Measurements from ENCODE around the gene ADH1A. TPM values are rescaled to one million over a fixed set of nuclear protein-coding genes. Genes with fewer than 3 reads are reported as not detected.

ADH1A gene
- total RNA-seq, 1 experiment from 2014 or later, result not detected

- Histone ChIP-seq H4K20me1 (ENCODE audit: insufficient read depth) (no peaks in the 10 kb centered on the region), H3K4me2 (no peak overlapping the region), H3K4me3 (no peak overlapping the region), H3K9me3 (ENCODE audit: insufficient read depth, low read depth) (no peaks in the 10 kb centered on the region), H3F3A (ENCODE audit: insufficient read depth, low read depth) (no peaks in the 10 kb centered on the region), H3K4me1 (replicated peaks; ENCODE audit: insufficient read depth) (no peaks in the 10 kb centered on the region), H3K27ac (no peak overlapping the region), H3K79me2 (ENCODE audit: low read depth) (no peaks in the 10 kb centered on the region), H3K36me3 (ENCODE audit: low read depth) (no peaks in the 10 kb centered on the region), H3K9me2 (ENCODE audit: insufficient read depth) (no peaks in the 10 kb centered on the region), H2AFZ (no peak overlapping the region), H3K27me3 (ENCODE audit: insufficient read depth, low read depth) (no peaks in the 10 kb centered on the region)
- CTCF ChIA-PET, result no interaction called here
- BruUV-seq (replicated peaks), result no TSS peak
- no peak for DNase-seq
- TF ChIP-seq CTCF (conservative IDR thresholded peaks at IDR 0.05) (no peak), EZH2 (IDR thresholded peaks at IDR 0.05; ENCODE audit: low read depth) (no peak)
- intact Hi-C loops (cut with micrococcal nuclease; ENCODE audit: unreplicated experiment), result no loop called here
- POLR2A ChIA-PET (ENCODE audit: unreplicated experiment), result no interaction called here
These were observed 9.5 kb downstream of the ADH1A start for GRCh38 chr4:99281261-99281660.

GRCh38 chr4:99276417-99276816 is 14.4 kb downstream of the ADH1A start:
- intact Hi-C loops (cut with micrococcal nuclease; ENCODE audit: unreplicated experiment), result no loop called here
- no TSS peak for BruUV-seq (replicated peaks)
- no peaks in the 10 kb centered on the region for H4K20me1 ChIP-seq (ENCODE audit: insufficient read depth)
- H3K36me3 ChIP-seq (ENCODE audit: low read depth), result no peaks in the 10 kb centered on the region
- DNase-seq, result no peak
- no peaks in the 10 kb centered on the region for H3F3A ChIP-seq (ENCODE audit: insufficient read depth, low read depth)
- H3K4me2 ChIP-seq, result no peak overlapping the region
- ChIA-PET CTCF (no interaction called here), POLR2A (ENCODE audit: unreplicated experiment) (no interaction called here)
- no peaks in the 10 kb centered on the region for H3K9me3 ChIP-seq (ENCODE audit: insufficient read depth, low read depth)
- H3K4me1 ChIP-seq (replicated peaks; ENCODE audit: insufficient read depth), result no peaks in the 10 kb centered on the region
- H3K27me3 ChIP-seq (ENCODE audit: insufficient read depth, low read depth), result no peaks in the 10 kb centered on the region
- TF ChIP-seq CTCF (conservative IDR thresholded peaks at IDR 0.05), result no peak
- H3K27ac ChIP-seq, result no peak overlapping the region
- H3K4me3 ChIP-seq, result no peak overlapping the region
- H2AFZ ChIP-seq, result no peak overlapping the region
- H3K79me2 ChIP-seq (ENCODE audit: low read depth), result no peaks in the 10 kb centered on the region
- H3K9me2 ChIP-seq (ENCODE audit: insufficient read depth), result no peaks in the 10 kb centered on the region; the same call in 1 of the 2 replicates

- Histone ChIP-seq H3K27ac (no peak overlapping the region), H3K4me1 (replicated peaks; ENCODE audit: insufficient read depth) (no peaks in the 10 kb centered on the region), H3K9me2 (ENCODE audit: insufficient read depth) (no peaks in the 10 kb centered on the region; the same call in 1 of the 2 replicates), H2AFZ (no peak overlapping the region), H3K4me2 (no peak overlapping the region), H3K36me3 (ENCODE audit: low read depth) (no peaks in the 10 kb centered on the region), H3K4me3 (no peak overlapping the region), H3K9me3 (ENCODE audit: insufficient read depth, low read depth) (no peaks in the 10 kb centered on the region), H4K20me1 (ENCODE audit: insufficient read depth) (no peaks in the 10 kb centered on the region), H3K27me3 (ENCODE audit: insufficient read depth, low read depth) (no peaks in the 10 kb centered on the region), H3K79me2 (ENCODE audit: low read depth) (no peaks in the 10 kb centered on the region), H3F3A (ENCODE audit: insufficient read depth, low read depth) (no peaks in the 10 kb centered on the region)
- CTCF ChIA-PET, result no interaction called here
- TF ChIP-seq CTCF (conservative IDR thresholded peaks at IDR 0.05) (no peak), EZH2 (IDR thresholded peaks at IDR 0.05; ENCODE audit: low read depth) (no peak)
- no TSS peak for BruUV-seq (replicated peaks)
- POLR2A ChIA-PET (ENCODE audit: unreplicated experiment), result no interaction called here
- DNase-seq, result no peak
- intact Hi-C loops (cut with micrococcal nuclease; ENCODE audit: unreplicated experiment), result no loop called here
These were observed 14.9 kb downstream of the ADH1A start for GRCh38 chr4:99275885-99276284.

Measured in PC-9 (cell line).